ENCODE data around the gene NUP133.
"Not testable (repeated sequence)": the region's sequence is repeated elsewhere in the genome, so short reads cannot be mapped to it uniquely, and the experiment has no call there.

Gene NUP133

GRCh38 chr1:229448354-229448753 lies 59.8 kb downstream of the NUP133 start:
- no peak for DNase-seq

GRCh38 chr1:229447809-229448252 lies 60.3 kb downstream of the NUP133 start:
- DNase-seq: peak; percentile 93

GRCh38 chr1:229445828-229446227 lies 62.3 kb downstream of the NUP133 start:
- DNase-seq: no peak

- DNase-seq: peak; percentile 81
Observed at GRCh38 chr1:229440851-229441537, 67.1 kb downstream of the NUP133 start.

- DNase-seq: no peak
Observed at GRCh38 chr1:229438021-229438420, 70.1 kb downstream of the NUP133 start.

- no peak for DNase-seq
Observed at GRCh38 chr1:229437443-229437842, 70.7 kb downstream of the NUP133 start.

GRCh38 chr1:229436201-229436600 lies 71.9 kb downstream of the NUP133 start:
- DNase-seq: no peak

GRCh38 chr1:229434641-229435051 lies 73.5 kb downstream of the NUP133 start:
- no peak for DNase-seq

- DNase-seq: no peak
Observed at GRCh38 chr1:229434005-229434640, 74.0 kb downstream of the NUP133 start, which contains the start of gene ACTA1. TSS of gene ACTA1 (minus strand) at chr1:229434094. CDS start at chr1:229433115, 979 bp downstream.

- DNase-seq: no peak
Observed at GRCh38 chr1:229433364-229434004, 74.7 kb downstream of the NUP133 start.

- DNase-seq: no peak
Observed at GRCh38 chr1:229432905-229433304, 75.2 kb downstream of the NUP133 start.

GRCh38 chr1:229432116-229432461 lies 76.1 kb downstream of the NUP133 start:
- DNase-seq: no peak

GRCh38 chr1:229431284-229432115 lies 76.6 kb downstream of the NUP133 start:
- no peak for DNase-seq

- DNase-seq: peak; percentile 60
Observed at GRCh38 chr1:229430761-229431283, 77.3 kb downstream of the NUP133 start.

- no peak for DNase-seq
Observed at GRCh38 chr1:229428256-229428655, 79.9 kb downstream of the NUP133 start.

- no peak for DNase-seq
Observed at GRCh38 chr1:229427572-229427971, 80.6 kb downstream of the NUP133 start.

GRCh38 chr1:229425564-229426159 lies 82.5 kb downstream of the NUP133 start:
- no peak for DNase-seq

- DNase-seq: no peak
Observed at GRCh38 chr1:229420765-229421164, 87.4 kb downstream of the NUP133 start.

- no peak for DNase-seq
Observed at GRCh38 chr1:229420224-229420623, 87.9 kb downstream of the NUP133 start.

GRCh38 chr1:229418586-229418985 lies 89.6 kb downstream of the NUP133 start:
- DNase-seq: not testable (repeated sequence)

- not testable (repeated sequence) for DNase-seq
Observed at GRCh38 chr1:229412810-229413209, 95.3 kb downstream of the NUP133 start.

- DNase-seq: no peak
Observed at GRCh38 chr1:229412056-229412455, 96.1 kb downstream of the NUP133 start.

Data from OCI-M1 (cell line).